SK-N-MC (cell line): Measurements from ENCODE around the gene ZNF236.

Experiments
- EZH2 ChIP-seq: fragments of 200-600 bp; sonication (generic); IDR thresholded peaks from one replicate; pipeline ENCODE4 v1.6.1; 2017; ENCODE audit warnings: antibody characterized with exemption
- POLR2AphosphoS5 ChIP-seq: IDR thresholded peaks from 2 replicates; pipeline ENCODE4 v1.6.1; 2012; ENCODE audit warnings: mild to moderate bottlenecking, low read depth, low read length, borderline replicate concordance

GRCh38 chr18:76857476-76857875 lies 35.1 kb downstream of the ZNF236 start:
- TF ChIP-seq POLR2AphosphoS5 (no peak), EZH2 (no peak)
